Measurements from ENCODE around the gene SLITRK6. TPM values are rescaled to one million over a fixed set of nuclear protein-coding genes. Genes with fewer than 3 reads are reported as not detected.

The SLITRK6 gene, protein sequence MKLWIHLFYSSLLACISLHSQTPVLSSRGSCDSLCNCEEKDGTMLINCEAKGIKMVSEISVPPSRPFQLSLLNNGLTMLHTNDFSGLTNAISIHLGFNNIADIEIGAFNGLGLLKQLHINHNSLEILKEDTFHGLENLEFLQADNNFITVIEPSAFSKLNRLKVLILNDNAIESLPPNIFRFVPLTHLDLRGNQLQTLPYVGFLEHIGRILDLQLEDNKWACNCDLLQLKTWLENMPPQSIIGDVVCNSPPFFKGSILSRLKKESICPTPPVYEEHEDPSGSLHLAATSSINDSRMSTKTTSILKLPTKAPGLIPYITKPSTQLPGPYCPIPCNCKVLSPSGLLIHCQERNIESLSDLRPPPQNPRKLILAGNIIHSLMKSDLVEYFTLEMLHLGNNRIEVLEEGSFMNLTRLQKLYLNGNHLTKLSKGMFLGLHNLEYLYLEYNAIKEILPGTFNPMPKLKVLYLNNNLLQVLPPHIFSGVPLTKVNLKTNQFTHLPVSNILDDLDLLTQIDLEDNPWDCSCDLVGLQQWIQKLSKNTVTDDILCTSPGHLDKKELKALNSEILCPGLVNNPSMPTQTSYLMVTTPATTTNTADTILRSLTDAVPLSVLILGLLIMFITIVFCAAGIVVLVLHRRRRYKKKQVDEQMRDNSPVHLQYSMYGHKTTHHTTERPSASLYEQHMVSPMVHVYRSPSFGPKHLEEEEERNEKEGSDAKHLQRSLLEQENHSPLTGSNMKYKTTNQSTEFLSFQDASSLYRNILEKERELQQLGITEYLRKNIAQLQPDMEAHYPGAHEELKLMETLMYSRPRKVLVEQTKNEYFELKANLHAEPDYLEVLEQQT
- total RNA-seq: 1 to 10 TPM in 1 of 6 experiments, under 1 TPM in 3, not detected in 2; 0.06 to 1.6 (median 0.31) TPM
- long read RNA-seq: 0 reads

DNA sequence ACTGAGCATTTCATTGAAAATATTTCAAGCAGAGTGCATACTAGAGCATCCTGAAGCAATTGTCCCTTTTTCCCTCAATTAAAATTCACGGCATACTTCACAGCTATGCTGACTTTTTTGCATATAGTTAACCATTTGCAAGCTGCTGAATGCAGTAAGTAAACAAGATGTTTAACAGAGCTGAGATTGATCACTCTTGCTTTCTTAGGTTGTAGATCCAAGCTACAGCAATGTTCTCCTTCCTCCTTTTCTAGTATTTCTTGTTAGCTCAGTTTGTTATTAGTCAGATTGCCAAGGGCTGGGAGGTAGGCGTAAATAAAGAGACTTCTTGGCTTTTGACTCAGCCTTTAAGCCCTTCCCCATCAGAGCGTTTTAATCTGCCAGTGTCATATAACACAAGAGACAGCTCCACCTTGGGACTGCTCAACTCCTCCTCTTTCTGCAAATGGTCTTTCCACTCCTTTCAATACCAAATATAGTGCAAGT is at the start of gene SLITRK6:
TSS of gene SLITRK6 (minus strand) at position 323 of the 486 bp plus-strand sequence. CDS start 2,911 bp downstream, outside the sequence.
- no peak for DNase-seq
- Histone ChIP-seq H3K27ac (no peak within 1 kb of the TSS), H3K4me3 (no peak within 1 kb of the TSS), H3K4me1 (no peaks in the 10 kb centered on the region), H3K27me3 (no peaks in the 10 kb centered on the region), H3K36me3 (no peaks in the 10 kb centered on the region), H3K9me3 (no peaks in the 10 kb centered on the region)
- ATAC-seq: peak in 1 of 4 donors; percentile 22
- TF ChIP-seq CTCF (IDR thresholded peaks at IDR 0.05) (no peak), POLR2A (IDR thresholded peaks at IDR 0.05) (no peak)
- WGBS (ENCODE audit: insufficient coverage, low coverage, low lambda C conversion rate, missing lambda C conversion rate): 7% methylated on average over 3 of the region's 3 CpGs
- intact Hi-C loops (cut with DNase I): no loop called here

GRCh38 chr13:85847012-85847411 is 47.8 kb upstream of the SLITRK6 start:
- H3K4me3 ChIP-seq: no peak overlapping the region
- no peaks in the 10 kb centered on the region for H3K4me1 ChIP-seq
- no peaks in the 10 kb centered on the region for H3K9me3 ChIP-seq
- no peak for TF ChIP-seq POLR2A (IDR thresholded peaks at IDR 0.05)
- TF ChIP-seq CTCF (IDR thresholded peaks at IDR 0.05): no peak
- ATAC-seq (no peak), DNase-seq (no peak)
- no peaks in the 10 kb centered on the region for H3K27me3 ChIP-seq
- no peaks in the 10 kb centered on the region for H3K36me3 ChIP-seq
- WGBS (ENCODE audit: insufficient coverage, low coverage, low lambda C conversion rate, missing lambda C conversion rate): 50% methylated on average over 6 of the region's 6 CpGs
- intact Hi-C loops (cut with DNase I): no loop called here
- no peak overlapping the region for H3K27ac ChIP-seq

- Histone ChIP-seq H3K27ac (no peak overlapping the region), H3K4me1 (no peaks in the 10 kb centered on the region), H3K4me3 (no peak overlapping the region), H3K27me3 (no peaks in the 10 kb centered on the region), H3K36me3 (no peaks in the 10 kb centered on the region), H3K9me3 (no peaks in the 10 kb centered on the region)
- intact Hi-C loops (cut with DNase I): no loop called here
- 32% methylated on average over 2 of the region's 2 CpGs for WGBS (ENCODE audit: insufficient coverage, low coverage, low lambda C conversion rate, missing lambda C conversion rate)
- TF ChIP-seq POLR2A (IDR thresholded peaks at IDR 0.05) (no peak), CTCF (IDR thresholded peaks at IDR 0.05) (no peak)
- no peak for DNase-seq
- no peak for ATAC-seq
These were observed 42.2 kb upstream of the SLITRK6 start for GRCh38 chr13:85841427-85841826.

- Histone ChIP-seq H3K9me3 (no peaks in the 10 kb centered on the region), H3K27ac (no peak overlapping the region), H3K27me3 (peaks cover 0 to 3% of the 10 kb centered on the region in 2 donors), H3K4me1 (no peaks in the 10 kb centered on the region), H3K4me3 (no peak overlapping the region), H3K36me3 (no peaks in the 10 kb centered on the region)
- no peak for ATAC-seq
- 58% methylated on average over 2 of the region's 2 CpGs for WGBS (ENCODE audit: insufficient coverage, low coverage, low lambda C conversion rate, missing lambda C conversion rate)
- intact Hi-C loops (cut with DNase I): no loop called here
- TF ChIP-seq CTCF (IDR thresholded peaks at IDR 0.05) (no peak), POLR2A (IDR thresholded peaks at IDR 0.05) (no peak)
- no peak for DNase-seq
These were observed 34.7 kb upstream of the SLITRK6 start for GRCh38 chr13:85833921-85834320.

Data from right lobe of liver (tissue), 6 donors.